ENCODE results near the gene CCDC33.
A peak's percentile ranks its signal among the peaks of the same experiment; 100 is the strongest.

The CCDC33 gene

GRCh38 chr15:74369084-74369745 lies 133.1 kb downstream of the CCDC33 start:
- no peak for DNase-seq

- DNase-seq: no peak
Measured at GRCh38 chr15:74369756-74370155, 133.6 kb downstream of the CCDC33 start.

GRCh38 chr15:74370471-74370870 lies 134.3 kb downstream of the CCDC33 start:
- no peak for DNase-seq

- DNase-seq: no peak
Measured at GRCh38 chr15:74373056-74373650, 137.0 kb downstream of the CCDC33 start.

DNA sequence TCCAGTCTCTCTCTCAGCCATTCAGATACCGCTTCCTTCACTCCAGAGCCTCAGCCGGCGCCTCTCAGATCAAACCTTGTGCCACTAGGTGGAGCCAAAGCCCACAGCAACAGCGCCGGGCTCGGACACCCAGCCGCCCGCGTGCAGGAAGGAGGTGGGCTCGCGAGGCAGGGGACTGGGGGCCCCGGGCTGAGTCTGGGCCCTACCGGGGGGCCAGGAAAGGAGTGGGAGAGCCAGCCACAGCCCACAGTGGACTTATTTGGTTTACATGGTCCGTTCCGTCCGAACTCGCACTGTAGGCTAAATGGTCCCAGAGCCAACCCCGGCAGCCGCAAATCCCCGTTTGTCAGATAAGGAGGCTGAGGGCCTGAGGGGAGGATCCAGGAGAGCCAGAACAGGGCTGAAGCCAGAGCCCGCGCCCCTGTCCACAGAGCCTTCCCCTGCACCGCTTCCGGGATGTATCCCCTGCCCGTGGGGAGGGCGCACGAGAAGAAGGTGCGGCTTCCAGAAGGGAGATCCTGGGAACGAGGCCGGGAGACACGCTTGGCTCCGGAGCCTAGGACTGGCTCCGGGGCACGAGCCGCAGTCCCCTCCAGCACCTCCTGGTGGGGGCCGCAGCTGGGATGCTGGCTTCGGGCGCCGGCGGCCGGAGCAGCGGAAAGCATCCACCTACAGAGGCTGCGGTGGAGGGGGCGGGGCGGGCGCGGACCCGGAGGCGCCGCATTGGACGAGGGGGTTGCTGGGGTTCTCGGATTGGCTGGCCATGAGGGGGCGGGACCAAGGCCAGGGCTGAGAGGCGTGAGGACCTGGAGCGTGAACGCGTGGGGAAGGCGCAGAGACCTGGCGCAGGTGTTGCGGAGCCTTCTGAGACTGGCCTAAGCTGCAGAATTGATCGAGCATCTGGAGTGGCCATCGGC lies 137.9 kb downstream of the CCDC33 start:
- DNase-seq: peak; percentile 74

GRCh38 chr15:74374648-74375302 lies 138.6 kb downstream of the CCDC33 start:
- DNase-seq: no peak

DNA sequence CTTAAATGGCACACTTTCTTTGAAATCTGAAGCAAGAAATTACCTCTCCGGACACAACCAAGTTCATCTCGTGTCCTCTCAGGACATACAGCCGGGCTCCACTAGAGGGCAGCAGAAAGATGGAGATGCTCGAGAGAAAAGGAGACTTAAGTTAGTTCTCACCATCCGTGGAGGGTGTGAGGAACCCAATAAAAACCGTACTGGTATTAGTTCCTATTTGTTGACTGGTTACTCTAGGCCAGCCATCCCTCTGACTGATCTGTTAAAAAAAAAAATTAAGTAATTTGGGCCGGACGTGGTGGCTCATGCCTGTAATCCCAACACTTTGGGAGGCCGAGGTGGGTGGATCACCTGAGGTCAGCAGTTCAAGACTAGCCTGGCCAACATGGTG lies 139.2 kb downstream of the CCDC33 start:
- DNase-seq: peak; percentile 41

- no peak for DNase-seq
Measured at GRCh38 chr15:74376226-74376625, 140.1 kb downstream of the CCDC33 start.

DNA sequence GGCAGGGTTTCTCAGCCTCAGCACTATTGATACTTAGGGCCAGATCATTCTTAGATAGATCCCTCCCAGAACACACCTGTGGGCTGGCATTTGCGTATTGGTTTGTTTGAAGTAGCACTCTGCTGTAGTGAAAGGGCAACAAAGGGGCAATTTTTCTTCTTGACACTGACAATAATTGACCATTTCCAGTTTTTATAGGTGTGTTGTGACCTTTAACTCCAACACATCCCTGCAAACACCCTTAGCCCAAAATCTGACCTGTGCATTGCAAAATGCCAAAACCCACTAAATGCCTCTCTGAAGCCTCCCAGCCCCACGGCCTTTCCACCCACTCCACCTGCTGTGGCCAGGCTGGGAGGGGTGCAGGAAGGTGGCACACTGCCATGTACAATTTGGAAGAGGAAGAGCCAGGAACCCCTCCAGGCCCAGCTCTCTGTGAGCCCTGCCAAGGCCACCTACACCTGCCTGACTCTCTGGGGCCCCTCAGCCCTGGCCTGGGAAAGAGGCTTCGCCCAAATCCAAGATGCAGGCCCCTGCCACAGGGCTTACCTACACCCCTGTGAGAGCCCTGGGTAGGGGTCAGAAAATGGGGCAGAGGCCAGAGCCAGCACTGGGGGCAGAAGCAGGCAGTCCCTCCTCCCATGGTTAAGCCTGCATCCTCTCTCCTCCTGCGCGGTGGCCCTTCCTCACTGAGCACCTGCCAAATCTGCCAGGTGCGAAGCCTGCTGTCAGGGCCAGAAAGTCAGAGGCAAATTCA lies 140.9 kb downstream of the CCDC33 start:
- DNase-seq: no peak

DNA sequence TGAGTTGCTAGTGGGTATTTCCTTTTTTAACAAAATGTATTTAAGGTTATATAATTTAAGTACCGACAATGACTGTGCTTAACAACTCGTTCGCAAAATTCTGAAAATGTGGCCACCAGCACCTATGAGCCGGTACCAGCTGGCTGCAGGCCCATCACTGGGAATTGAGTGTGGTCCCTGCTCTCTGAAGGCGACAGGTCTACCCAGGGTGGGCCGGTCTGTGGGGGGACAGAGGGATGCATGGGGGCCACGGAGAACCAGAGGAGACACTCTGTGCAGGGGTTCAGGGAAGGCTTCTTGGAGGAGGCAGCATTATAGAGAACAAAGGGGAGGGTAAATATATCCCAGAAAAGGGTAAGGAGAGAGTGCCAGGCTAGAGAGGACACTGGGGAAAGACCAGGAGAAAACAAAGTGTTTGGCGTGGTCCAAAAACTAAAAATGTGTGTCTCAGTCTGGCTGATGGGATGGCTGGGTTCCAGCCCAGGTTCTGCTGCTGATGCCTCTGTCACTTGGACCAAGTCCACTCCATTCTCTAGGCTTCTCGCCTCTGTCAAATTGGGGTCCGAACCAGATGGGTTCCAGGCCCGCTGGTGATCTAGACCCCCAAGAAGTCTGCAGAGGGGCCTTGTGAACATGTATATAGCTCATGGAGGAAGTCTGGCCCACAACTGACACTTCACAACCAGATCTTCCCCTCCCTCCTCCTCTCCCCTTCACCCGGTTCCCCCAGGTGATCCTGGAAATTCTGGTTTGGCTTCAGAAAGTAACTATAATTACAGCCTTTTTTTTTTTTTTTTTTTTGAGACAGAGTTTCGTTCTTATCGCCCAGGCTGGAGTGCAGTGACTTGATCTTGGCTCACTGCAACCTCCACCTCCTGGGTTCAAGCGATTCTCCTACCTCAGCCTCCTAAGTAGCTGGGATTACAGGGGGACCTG lies 142.0 kb downstream of the CCDC33 start:
- no peak for DNase-seq

GRCh38 chr15:74378848-74379247 lies 142.7 kb downstream of the CCDC33 start:
- DNase-seq: no peak

GRCh38 chr15:74380361-74381189 lies 144.4 kb downstream of the CCDC33 start:
- DNase-seq: no peak

- DNase-seq: no peak
Measured at GRCh38 chr15:74381190-74381453, 145.0 kb downstream of the CCDC33 start.

DNA sequence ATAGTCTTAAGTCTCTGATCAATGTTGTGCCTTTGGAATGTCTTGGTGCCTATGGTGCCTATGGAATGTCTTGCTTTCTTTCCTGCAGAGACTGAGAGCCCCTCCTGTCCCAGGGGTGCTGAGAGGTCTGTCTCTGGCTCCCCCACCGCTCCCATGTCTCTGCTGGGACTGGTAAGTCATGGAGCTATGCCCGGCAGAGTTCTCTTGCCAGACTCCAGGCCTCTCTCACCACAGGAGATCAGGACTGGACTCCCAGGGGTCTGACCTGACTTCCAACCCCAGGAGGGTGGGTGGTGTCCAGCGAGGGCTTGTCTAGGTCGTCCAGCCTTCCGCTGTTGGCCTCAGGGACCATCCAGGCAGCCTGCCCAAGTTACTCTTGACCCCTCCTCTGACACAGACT lies 145.4 kb downstream of the CCDC33 start:
- no peak for DNase-seq

DNA sequence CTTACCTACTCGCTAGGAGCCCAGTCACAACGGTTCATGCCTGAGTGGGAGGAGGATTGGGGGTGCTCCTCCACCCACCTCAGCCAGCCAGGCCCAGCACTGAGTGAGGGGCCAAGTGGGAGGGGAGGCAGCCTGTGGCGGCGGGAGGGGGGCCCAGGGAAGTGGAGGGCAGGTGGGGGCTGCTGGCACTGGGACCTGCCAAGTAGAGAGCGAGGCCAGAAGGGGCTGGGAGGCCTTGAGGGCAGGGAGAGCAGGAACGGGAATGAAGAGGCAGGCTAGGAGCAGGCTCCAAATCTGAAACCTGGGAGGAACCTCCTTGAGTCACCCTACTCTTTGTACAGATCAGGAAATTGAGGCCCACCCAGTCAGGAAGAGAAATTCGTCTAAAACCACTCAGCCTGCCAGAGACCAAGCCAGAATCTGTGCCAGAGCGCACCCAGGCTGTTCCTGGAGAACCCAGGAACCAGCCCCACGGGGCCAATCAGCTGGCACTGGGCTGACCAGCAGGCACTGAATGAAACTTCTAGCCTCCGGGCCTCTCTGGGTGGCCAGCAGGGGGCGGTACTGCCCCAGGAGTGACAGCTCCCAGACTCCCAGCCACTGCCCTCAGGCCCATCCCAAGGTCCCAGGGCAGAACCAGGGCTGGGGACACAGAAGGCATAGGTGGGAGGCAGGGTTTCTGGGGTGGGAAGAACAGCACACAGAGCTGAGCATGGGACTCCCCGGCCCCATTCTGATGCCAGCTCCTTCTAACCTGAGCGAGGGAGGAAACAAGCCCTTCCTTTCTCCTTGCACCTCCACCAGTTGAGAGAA lies 146.1 kb downstream of the CCDC33 start:
- DNase-seq: peak; percentile 47

GRCh38 chr15:74383286-74383685 lies 147.2 kb downstream of the CCDC33 start:
- no peak for DNase-seq

DNA sequence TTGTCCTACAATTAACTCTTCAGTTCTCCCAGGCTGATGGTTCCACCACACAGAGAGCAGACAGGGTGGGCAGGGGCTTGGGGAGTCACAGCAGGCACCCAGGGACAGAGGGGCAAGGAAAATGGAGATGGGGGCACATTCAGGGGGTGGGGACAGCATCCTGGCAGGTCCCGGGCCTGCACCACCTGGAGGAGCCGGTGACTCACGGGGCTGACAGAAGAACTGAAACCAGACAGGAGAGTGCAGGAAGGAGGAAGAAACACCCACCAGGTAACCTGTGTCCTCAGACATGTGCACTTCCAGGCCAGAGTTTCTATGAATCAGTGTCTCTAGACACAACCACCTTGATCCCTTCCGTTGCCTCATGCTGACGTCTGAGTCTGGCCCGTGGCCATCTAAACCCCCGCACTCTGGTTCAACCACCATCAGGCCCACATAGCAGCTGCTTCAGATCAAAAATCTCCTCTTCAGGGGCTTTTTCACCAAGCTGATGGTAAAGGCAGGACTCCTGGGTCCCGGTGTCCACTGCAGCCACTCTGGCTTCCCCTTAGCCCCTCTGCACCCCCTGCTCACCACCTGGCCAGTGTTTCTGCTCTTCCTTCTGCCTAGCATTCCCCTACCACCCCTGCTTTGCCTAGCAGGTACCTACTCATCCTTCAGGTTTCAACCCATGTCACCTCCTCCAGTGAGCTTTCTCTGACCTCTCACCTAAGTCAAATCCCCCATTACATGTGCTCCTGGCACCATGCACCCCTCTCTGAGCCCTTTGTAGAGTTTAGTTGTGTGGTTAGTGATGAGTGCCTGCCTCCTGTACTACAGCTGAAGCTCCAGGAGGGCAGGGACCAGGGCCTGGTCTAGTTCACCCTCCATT lies 147.8 kb downstream of the CCDC33 start:
- DNase-seq: no peak

GRCh38 chr15:74384566-74384880 lies 148.4 kb downstream of the CCDC33 start:
- DNase-seq: no peak
